NCI-H1694 treated with DMSO at 0.1 percent for 48 hours (cell line): Measurements from ENCODE around the gene SLC25A4.
"Not testable (repeated sequence)": the region's sequence is repeated elsewhere in the genome, so short reads cannot be mapped to it uniquely, and the experiment has no call there.

Experiments
- DNase-seq: peaks from one replicate; lab custom pipeline; 2025; lab: John Stamatoyannopoulos, UW

The SLC25A4 gene

DNA sequence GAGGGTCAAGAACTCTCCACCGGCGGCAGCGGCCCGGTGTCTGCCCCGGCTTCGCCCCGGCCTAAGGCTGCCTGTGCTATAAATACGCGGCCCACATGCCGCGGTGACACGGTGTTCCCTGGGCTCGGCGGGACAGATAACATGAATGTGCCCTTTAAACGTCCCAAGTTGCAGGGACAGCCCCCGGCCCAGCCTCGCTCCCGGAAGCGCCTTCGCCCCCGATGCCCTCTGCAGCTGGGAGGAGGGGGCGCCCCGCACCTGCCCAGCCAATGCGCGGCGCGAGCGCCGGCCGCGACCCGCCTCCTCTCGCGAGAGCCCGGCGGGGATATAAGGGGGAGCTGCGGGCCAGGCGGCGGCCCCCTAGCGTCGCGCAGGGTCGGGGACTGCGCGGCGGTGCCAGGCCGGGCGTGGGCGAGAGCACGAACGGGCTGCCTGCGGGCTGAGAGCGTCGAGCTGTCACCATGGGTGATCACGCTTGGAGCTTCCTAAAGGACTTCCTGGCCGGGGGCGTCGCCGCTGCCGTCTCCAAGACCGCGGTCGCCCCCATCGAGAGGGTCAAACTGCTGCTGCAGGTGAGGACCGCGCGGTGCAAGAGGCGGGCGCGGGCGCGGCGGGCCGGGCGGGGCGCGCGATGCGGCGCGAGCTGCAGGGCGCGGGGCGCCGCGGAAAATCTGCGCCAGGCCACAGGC lies at the start of gene SLC25A4:
Gene SLC25A4, plus strand, starts transcription at position 355 of the 689 bp plus-strand sequence. Its CDS starts 107 bp downstream, at position 462.
- DNase-seq: peak; percentile 49

DNA sequence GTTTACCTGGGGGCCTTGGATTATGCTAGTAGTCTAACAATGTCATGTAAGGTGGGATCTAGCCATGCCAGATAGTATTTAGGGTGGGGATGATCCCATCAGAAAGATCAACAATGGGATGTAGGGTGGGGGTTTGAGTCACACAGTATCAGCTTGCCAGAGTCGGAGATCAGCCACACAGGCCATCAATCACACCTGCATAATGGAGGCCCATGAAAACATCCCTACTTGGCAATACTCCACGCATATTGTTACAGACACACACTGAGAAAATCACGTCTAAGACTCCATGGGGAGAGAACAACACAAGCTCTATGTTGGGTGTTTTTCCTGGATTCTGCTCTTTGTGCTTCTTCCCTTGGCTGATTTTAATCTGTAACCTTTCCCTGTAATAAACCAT lies 49.5 kb upstream of the SLC25A4 start:
- no peak for DNase-seq

DNA sequence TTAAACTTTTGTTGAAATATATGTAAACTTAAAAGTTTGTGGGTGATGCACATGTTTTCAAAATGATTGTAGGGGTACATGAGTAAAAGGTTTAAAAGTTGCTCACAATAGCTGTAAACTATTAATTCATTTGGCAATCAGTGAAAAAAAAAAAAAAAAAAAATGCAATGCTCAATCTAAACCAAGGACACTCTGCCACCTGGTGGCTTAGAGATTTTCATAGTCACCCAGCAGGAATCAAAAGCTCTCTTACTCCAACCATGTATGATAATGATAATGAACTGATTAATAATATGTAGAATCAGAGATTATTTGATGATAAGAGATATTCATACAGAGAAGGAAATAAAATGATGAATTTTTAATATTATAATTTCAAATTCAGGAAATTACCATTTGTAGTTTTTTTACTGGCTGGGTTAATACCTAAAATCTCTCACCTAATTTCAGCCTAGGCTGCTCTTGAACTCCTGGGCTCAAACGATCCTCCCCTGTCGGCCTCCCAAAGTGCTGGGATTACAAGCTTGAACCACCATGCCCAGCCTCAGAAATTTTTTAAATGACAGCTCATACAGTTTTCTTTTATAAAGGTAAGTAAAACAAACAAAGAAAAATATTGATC lies 46.9 kb upstream of the SLC25A4 start:
- peak; percentile 44 for DNase-seq

DNA sequence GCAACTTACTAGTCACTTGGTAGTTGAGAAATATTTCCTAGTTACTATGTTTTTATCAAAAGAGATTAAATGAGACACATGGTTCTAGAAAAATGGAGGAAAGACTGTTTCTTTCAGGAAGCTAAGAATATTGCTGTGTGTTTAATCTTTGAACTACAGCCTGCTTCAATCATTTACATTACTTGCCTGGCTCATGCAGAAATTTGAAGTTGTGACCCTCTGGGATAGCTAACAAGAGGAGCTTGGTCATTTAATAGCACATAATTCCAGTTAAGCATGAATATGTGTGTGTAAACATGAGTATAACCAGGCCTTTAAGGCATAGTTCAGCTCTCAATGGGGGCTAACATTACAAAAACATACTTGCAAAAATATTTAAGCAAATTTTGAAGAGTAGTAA lies 44.6 kb upstream of the SLC25A4 start:
- DNase-seq: no peak

DNA sequence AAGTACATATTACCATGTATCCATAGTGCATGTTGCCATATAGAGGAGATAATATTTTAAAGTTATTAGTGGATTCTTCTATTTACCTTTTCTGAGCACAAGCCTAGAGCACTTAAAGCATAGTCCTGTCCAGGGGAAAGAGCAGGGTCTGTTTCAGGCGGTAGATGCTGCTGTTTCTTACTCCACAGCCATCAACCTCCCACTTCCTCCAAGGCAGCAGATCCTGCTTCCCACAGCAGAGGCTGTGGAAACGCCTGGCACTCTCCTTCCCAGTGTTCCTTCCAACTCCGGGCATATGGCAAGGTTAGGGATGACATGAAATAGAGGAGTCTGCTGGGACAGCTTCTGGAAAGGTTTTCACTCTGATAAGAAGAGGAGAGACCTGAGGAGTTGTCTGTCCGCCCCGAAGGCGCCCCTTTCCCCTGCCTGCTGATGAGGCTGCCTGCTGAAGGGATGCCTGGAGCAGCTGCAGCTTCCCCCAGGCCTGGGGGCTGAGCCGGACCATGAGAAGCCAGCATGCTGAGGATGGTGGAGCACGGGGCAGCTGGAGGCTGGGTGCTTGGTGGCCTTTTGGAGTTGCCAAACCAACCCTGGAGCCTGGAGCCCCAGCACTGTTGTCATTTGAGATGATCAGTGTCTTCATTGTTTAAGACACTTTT lies 43.9 kb upstream of the SLC25A4 start:
- no peak for DNase-seq

DNA sequence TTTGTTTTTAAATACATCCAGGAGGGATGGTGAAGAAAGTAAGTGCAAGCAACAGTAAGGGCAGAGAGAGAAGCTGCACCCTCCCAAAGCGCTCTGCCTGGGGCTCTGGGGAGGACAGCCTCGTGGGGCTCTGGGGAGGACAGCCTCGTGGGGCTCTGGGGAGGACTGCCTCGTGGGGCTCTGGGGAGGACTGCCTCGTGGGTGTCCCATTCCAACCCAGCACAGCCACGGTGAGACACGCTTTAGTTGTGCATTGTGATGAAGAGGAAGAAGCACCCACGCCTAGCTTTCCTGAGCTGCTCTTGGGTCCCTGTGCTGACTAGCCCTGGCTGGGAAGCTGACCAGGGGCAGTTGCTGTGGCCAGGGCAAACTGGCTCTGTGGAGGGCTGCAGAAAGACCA lies 43.1 kb upstream of the SLC25A4 start:
- DNase-seq: no peak

DNA sequence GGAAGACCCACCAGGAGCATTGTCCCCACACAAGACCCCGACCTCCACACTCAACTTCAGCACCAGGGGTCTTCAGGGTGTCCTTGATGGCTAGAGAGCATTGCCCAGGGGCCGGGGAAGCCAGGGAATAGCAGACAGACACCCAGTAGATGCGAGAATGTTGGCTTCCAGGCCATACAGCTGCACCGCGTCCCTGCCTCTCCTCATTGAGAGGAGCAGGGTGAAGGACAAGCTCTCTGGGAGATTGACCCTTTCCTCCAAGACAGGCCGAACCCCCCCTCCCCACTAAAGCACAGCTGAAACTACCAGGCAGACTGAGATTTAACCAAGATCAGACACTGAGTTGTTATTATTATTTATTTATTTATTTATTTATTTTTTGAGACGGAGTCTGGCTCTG lies 42.6 kb upstream of the SLC25A4 start:
- DNase-seq: no peak

DNA sequence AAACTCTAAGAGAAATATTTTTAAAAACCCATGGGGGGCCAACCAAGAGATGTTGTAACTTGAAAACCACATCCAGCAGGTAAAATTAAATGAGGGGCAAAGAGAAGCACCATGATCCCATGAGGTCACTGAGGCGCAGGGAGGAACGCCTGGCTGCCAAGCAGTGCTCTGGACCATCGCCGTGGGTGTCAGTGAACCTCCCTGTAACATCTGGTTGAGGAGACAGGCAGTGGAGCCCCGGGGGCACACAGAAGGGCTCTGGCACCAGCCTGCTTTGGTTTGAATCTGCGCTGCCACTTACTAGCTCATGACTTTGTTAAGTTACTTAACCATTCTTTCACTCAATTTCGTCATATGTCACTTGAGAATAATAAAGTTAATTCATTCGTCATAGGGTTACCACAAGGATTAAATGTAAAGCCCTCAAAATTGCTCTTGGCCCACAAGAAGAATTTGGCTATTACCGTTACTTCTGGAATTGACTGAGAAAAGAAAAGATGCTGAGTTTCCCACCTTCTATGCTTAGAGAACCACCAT lies 41.6 kb upstream of the SLC25A4 start:
- DNase-seq: no peak

DNA sequence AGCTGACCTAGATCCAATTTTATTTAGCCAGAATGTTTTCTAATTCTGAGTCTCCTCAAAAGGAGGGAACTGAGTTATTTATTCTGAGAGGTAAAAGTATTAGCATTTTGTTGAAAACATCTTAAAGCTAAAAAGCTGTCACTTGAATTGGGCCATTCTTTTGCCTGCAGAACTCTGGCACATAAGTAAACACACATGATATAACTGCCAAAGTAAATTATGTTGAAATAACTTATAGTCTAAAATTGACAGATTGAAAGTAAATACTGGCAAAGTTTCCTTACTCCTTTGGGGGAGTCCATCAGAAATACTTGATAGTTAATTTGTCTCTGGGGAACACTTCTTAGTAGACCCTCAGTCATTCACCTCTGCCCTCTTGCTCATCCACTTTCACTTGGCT lies 38.3 kb upstream of the SLC25A4 start:
- DNase-seq: no peak

DNA sequence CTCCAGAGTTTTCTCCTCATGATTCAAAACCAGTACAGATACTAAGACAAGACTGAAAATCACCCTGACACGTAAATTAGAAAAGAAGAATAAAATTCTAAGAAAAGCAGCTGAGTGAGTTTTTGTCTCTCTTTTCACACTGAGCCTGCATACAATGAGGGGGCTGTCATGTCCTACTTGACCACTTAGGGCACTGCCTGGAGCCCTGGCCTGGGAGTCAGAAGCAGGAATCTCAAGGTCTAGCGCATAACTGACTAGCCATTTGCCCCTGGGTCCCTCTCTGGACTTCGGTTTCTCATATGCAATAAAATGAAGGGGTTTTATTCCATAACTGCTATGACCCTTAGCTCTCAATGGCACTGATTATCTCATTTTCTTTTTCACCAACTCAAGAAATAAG lies 36.7 kb upstream of the SLC25A4 start:
- no peak for DNase-seq

DNA sequence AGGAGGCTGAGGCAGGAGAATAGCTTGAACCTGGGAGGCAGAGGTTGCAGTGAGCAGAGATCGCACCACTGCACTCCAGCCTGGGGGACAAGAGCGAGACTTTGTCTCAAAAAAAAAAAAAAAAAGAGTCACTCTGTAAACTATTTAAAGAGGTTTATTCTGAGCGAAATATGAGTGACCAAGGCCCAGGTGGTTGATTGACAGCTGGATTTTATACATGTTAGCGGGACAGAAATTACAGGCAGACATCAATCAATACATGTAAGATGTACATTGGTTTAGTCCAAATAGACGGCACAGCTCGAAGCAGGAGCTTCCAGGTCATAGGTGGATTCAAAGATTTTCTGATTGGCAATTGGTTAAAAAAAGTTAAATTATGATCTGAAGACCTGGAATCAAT lies 35.5 kb upstream of the SLC25A4 start:
- not testable (repeated sequence) for DNase-seq

DNA sequence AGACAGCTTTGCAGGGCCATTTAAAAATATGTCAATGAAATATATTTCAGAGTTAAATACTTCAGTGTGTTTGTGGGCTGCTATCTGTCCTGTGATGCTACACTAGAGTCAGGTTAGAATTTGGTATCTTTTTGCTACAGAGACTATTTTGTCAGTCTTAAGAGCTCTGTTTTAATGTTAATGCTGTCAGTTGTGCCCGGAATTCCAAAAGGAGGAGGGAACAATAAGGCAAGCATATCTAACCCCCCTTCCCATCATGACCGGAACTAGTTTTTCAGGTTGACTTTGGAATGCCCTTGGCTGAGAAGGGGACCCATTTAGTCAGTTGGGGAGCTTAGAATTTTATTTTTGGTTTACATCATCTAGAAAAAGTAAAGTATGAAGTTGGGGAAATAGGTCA lies 34.9 kb upstream of the SLC25A4 start:
- no peak for DNase-seq

DNA sequence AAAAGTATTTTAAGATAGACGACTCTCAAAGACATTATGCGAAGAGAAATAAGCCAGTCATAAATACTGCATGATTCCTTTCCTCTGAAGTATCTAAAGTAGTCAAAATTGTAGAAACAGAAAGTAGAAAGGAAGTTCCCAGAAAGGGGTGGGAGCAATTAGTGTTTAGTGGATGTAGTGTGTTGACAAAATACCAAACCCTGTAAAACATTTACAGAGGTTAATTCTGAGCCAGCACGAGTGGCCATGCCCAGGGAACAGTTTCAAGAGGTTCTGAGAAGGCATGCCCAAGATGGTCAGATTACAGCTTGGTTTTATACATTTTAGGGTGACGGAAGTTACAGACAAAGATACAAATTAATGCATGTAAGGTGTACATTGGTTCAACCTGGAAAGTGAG lies 34.4 kb upstream of the SLC25A4 start:
- DNase-seq: no peak

DNA sequence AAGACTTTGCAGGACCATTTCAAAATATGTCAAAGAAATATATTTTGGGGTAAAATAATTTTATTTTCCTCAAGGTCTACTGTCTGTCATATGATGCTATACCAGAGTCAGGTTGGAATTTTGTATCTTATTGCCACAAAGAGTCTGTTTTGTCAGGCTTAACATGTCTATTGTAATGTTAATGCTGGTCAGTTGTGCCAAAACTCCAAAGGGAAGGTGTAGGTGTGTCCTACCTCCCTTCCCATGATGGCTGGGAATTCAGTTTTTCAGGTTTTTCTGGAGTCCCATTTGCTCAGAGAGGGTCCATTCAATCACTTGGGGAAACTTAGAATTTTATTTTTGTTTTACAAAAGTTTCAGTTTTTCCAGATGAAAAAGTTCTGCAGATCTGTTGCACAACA lies 33.3 kb upstream of the SLC25A4 start:
- no peak for DNase-seq

DNA sequence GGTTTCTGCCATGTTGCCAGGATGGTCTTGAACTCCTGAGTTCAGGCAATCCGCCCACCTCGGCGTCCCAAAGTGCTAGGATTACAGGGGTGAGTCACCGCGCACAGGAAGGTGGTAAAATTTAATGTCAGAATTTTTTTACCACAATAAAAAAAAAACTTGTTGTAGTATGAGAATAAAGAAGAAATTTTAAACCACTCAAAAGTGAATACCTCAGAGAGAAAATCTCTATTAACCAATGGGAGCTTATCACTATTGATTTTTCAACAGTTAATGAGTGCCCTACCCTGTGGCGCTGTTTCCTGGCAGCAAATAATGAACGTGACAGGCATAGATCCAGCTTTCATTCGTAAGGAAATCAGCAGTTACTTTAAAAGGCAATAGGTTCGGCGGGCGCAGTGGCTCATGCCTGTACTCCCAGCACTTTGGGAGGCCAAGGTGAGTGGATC lies 32.7 kb upstream of the SLC25A4 start:
- DNase-seq: no peak

DNA sequence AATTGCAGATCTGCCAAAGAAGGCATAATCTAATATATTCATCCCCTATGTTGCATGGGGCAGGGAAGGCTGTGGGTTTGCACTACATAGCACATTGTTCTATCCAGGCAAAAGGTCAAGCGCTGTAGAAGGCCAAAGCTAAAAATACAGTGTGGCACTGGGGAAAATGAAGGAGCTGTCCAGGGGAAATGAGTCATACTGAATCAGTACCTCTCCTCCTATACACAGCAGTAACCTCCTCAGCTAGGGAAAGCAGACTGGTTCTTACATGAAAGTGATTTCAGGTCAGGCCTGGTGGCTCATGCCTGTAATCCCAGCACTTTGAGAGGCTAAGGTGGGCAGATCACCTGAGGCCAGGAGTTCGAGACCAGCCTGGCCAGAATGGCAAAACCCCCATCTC lies 31.0 kb upstream of the SLC25A4 start:
- DNase-seq: no peak

DNA sequence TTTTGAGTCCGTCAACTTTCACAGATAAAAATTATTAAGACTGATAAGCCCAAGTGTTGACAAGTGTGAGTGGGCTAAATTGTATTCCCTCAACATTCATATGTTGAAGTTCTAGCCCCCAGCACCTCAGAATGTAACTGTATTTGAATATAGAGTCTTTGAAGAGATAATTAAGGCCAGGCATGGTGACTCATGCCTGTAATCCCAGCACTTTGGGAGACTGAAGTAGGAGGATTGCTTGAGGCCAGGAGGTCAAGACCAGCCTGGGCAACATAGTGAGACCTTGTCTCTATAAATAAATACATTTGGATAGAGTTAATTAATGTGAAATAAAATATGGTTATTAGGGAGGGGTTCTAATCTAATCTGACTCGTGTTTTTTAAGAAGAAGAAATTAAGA lies 29.7 kb upstream of the SLC25A4 start:
- DNase-seq: no peak

DNA sequence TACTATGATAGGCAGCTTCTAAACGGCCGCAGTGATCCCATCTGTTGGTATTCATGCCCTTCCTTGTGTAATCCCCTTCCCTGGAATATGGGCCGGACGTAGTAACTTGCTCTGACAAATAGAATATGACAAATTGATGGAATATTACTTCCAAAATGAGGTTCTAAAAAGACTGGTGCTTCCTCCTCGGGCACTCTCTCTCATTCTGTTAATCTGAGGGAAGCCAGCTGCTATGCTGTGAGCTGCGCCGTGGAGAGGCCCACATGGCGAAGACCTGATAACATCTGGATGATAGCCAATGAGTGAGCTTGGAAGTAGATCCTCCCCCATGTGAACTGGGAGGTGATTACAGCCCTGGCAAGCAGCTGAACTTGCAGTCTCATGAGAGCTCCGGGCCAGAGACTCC lies 27.2 kb upstream of the SLC25A4 start:
- DNase-seq: peak; percentile 86

DNA sequence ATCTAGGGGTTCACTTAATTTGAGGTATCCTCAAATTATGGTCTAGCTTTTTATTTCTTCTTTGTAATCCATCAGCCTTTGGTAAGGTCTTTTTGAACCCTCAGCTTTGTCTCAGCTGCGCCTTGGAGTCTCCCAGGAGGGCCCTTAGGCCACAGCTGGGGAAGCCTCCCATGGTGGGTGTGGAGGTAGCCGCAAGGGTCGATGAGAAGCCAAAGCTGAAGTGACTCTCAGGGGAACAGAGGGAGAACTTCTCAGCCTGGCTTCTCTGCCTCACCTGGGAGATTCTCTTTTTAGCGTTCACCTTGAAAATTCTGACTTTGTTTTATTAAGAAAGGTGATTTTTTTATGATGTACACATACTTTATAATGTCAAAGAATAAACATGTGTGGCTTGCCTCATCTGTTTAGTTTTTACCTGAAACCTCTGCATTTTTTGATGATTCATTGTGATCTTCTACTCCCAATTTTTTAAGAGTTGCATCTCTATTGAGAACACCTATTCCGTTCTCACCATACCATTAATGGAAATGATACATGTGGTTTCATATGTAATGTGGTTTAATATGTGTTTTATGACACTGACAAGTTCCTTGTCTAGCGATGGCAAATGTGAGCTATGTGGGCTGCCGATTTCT lies 25.6 kb upstream of the SLC25A4 start:
- DNase-seq: no peak

DNA sequence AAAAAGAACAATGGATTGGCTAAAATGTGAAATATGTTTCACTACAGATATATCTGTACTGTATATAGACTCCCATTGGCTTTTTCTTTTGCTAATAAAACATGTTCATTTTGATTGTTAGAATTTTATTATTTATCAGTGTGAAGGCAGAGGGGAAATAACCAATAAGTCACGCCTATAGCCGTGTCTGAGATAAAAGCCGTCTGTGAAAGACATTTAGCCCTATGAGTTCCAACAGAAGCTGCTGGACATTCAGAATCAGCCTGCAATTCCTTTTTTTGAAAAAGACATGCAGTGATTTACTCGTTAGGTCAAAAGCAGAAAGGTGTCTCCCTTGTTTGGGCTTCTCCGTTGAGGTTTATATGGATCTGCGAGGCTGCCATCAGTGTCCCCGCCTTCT lies 24.2 kb upstream of the SLC25A4 start:
- DNase-seq: no peak

DNA sequence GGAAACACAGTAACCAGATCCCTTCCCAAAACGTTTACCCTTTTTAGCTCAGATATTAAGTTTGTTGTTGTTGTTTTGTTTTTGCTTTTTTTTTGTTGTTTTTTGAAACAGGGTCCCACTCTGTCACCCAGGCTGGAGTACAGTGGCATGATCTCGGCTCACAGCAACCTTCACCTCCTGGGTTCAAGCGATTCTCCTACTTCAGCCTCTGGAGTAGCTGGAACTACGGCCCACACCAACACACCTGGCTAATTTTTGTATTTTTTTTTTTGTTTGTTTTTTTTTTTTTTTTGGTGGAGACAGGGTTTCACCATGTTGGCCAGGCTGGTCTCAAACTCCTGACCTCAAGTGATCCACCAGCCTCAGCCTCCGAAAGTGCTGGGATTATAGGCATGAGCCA lies 23.6 kb upstream of the SLC25A4 start:
- DNase-seq: not testable (repeated sequence)

DNA sequence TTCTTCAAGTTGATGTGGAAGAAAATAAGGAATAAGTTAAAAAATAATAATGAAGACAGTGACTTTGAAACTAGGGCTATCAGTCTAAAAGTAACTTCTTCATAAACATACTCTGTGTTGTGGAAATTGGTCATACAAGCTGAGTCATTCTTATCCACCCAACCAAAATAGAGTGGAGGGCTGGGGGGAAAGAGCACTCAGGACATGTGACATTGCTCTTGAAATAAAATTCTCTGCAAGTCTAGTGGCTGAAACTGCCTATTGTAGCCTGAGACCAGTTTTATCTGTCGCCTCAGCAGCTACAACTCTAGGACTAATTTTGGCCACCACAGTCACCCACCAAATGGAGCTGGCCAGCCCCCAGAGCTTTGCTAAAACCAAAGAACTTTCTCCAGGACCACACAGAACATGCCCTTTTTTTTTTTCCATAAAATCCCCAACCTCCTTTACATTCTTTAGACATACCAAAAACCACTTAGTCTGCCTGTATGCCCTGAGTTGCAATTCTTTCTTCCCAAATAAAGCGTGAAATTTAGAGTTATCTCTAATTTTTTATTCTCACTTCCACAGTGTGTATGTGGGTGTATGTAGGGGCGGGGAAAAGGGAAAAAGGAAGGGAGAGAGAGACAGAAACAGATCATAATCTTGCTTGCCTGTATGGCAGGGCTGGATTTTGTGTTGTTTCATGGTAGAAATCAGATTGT lies 23.0 kb upstream of the SLC25A4 start:
- DNase-seq: no peak
